ENCODE results near the gene SRRM3.
"Not testable (repeated sequence)": the region's sequence is repeated elsewhere in the genome, so short reads cannot be mapped to it uniquely, and the experiment has no call there.

Gene SRRM3

GRCh38 chr7:76286842-76287403 lies 85.2 kb downstream of the SRRM3 start:
- no peak for DNase-seq (ENCODE audit: low read depth in 1 of 2, low spot score in 1 of 2)

- not testable (repeated sequence) for DNase-seq (ENCODE audit: low read depth in 1 of 2, low spot score in 1 of 2)
Measured at GRCh38 chr7:76290847-76291350, 89.2 kb downstream of the SRRM3 start.

- peak; percentile 85 to 86 for DNase-seq (ENCODE audit: low read depth in 1 of 2, low spot score in 1 of 2)
Measured at GRCh38 chr7:76291351-76292212, 89.9 kb downstream of the SRRM3 start.

GRCh38 chr7:76292213-76292573 lies 90.5 kb downstream of the SRRM3 start:
- DNase-seq (ENCODE audit: low read depth in 1 of 2, low spot score in 1 of 2): no peak

- not testable (repeated sequence) for DNase-seq (ENCODE audit: low read depth in 1 of 2, low spot score in 1 of 2)
Measured at GRCh38 chr7:76292911-76293310, 91.2 kb downstream of the SRRM3 start.

- no peak for DNase-seq (ENCODE audit: low read depth in 1 of 2, low spot score in 1 of 2)
Measured at GRCh38 chr7:76293407-76293901, 91.8 kb downstream of the SRRM3 start.

- DNase-seq (ENCODE audit: low read depth in 1 of 2, low spot score in 1 of 2): no peak
Measured at GRCh38 chr7:76294344-76295024, 92.8 kb downstream of the SRRM3 start.

GRCh38 chr7:76296743-76297740 lies 95.3 kb downstream of the SRRM3 start:
- no peak for DNase-seq (ENCODE audit: low read depth in 1 of 2, low spot score in 1 of 2)

- DNase-seq (ENCODE audit: low read depth in 1 of 2, low spot score in 1 of 2): no peak
Measured at GRCh38 chr7:76300166-76300731, 98.6 kb downstream of the SRRM3 start.

- DNase-seq (ENCODE audit: low read depth in 1 of 2, low spot score in 1 of 2): no peak
Measured at GRCh38 chr7:76301000-76301399, 99.3 kb downstream of the SRRM3 start.

GRCh38 chr7:76302347-76303201 lies 100.9 kb downstream of the SRRM3 start, which contains the start of gene HSPB1:
TSS of gene HSPB1 (plus strand) at chr7:76302673. CDS start at chr7:76302713, 40 bp downstream.
- peak; percentile 21 to 41 for DNase-seq (ENCODE audit: low read depth in 1 of 2, low spot score in 1 of 2)

GRCh38 chr7:76303202-76304147 lies 101.8 kb downstream of the SRRM3 start:
- DNase-seq (ENCODE audit: low read depth in 1 of 2, low spot score in 1 of 2): peak; percentile 64 to 69

- no peak for DNase-seq (ENCODE audit: low read depth in 1 of 2, low spot score in 1 of 2)
Measured at GRCh38 chr7:76304888-76305375, 103.2 kb downstream of the SRRM3 start.

GRCh38 chr7:76308874-76309273 lies 107.2 kb downstream of the SRRM3 start:
- not testable (repeated sequence) for DNase-seq (ENCODE audit: low read depth in 1 of 2, low spot score in 1 of 2)

GRCh38 chr7:76309341-76310101 lies 107.8 kb downstream of the SRRM3 start:
- not testable (repeated sequence) for DNase-seq (ENCODE audit: low read depth in 1 of 2, low spot score in 1 of 2)

- no peak for DNase-seq (ENCODE audit: low read depth in 1 of 2, low spot score in 1 of 2)
Measured at GRCh38 chr7:76310102-76310957, 108.6 kb downstream of the SRRM3 start.

Measured in activated CD4-positive, alpha-beta T cell treated with anti-CD3 and anti-CD28 coated beads, Interleukin-2, amount 50 U/mL, for 24 hours (primary cell).